ENCODE measurements around the gene MAP3K14.

Gene MAP3K14

GRCh38 chr17:45229681-45230409, 87.0 kb downstream of the MAP3K14 start:
- Histone ChIP-seq H3K4me2 (ENCODE audit: low read length) (peak overlapping the region; percentile 98), H3K4me3 (ENCODE audit: low read length) (peak overlapping the region; percentile 74), H2AFZ (ENCODE audit: low read depth, low read length) (no peak overlapping the region), H4K20me1 (ENCODE audit: insufficient read depth, low read length) (peaks cover 1% of the 10 kb centered on the region), H3K4me1 (ENCODE audit: low read length) (peaks cover 64% of the 10 kb centered on the region), H3K9me3 (ENCODE audit: insufficient read depth, low read length) (no peaks in the 10 kb centered on the region), H3K27me3 (ENCODE audit: low read depth, low read length) (no peaks in the 10 kb centered on the region), H3K9ac (ENCODE audit: low read length) (peak overlapping the region; percentile 96; the same call in 1 of the 2 replicates), H3K79me2 (ENCODE audit: low read length) (peaks cover 62% of the 10 kb centered on the region), H3K36me3 (replicated peaks; ENCODE audit: low read depth, low read length) (no peaks in the 10 kb centered on the region), H3K27ac (ENCODE audit: low read length) (peak overlapping the region; percentile 99)
- no peak for TF ChIP-seq EZH2phosphoT487 (IDR thresholded peaks at IDR 0.05; ENCODE audit: low read depth)
- TF ChIP-seq CTCF (IDR thresholded peaks at IDR 0.05; ENCODE audit: low read depth, low read length), result no peak

GRCh38 chr17:45228763-45229539, 87.9 kb downstream of the MAP3K14 start:
- Histone ChIP-seq H4K20me1 (ENCODE audit: insufficient read depth, low read length) (no peaks in the 10 kb centered on the region), H2AFZ (ENCODE audit: low read depth, low read length) (no peak overlapping the region), H3K9me3 (ENCODE audit: insufficient read depth, low read length) (no peaks in the 10 kb centered on the region), H3K9ac (ENCODE audit: low read length) (peak overlapping the region; percentile 96), H3K36me3 (replicated peaks; ENCODE audit: low read depth, low read length) (no peaks in the 10 kb centered on the region), H3K27me3 (ENCODE audit: low read depth, low read length) (no peaks in the 10 kb centered on the region), H3K4me3 (ENCODE audit: low read length) (peak overlapping the region; percentile 74), H3K4me1 (ENCODE audit: low read length) (peaks cover 71% of the 10 kb centered on the region), H3K4me2 (ENCODE audit: low read length) (peak overlapping the region; percentile 98), H3K27ac (ENCODE audit: low read length) (peak overlapping the region; percentile 99), H3K79me2 (ENCODE audit: low read length) (peaks cover 71% of the 10 kb centered on the region)
- TF ChIP-seq EZH2phosphoT487 (IDR thresholded peaks at IDR 0.05; ENCODE audit: low read depth), result no peak
- TF ChIP-seq CTCF (IDR thresholded peaks at IDR 0.05; ENCODE audit: low read depth, low read length), result no peak

GRCh38 chr17:45227926-45228762, 88.7 kb downstream of the MAP3K14 start:
- TF ChIP-seq CTCF (IDR thresholded peaks at IDR 0.05; ENCODE audit: low read depth, low read length), result no peak
- no peak for TF ChIP-seq EZH2phosphoT487 (IDR thresholded peaks at IDR 0.05; ENCODE audit: low read depth)
- H3K4me1 ChIP-seq (ENCODE audit: low read length), result peaks cover 79% of the 10 kb centered on the region
- no peaks in the 10 kb centered on the region for H3K9me3 ChIP-seq (ENCODE audit: insufficient read depth, low read length)
- peak overlapping the region; percentile 99 for H3K27ac ChIP-seq (ENCODE audit: low read length)
- H3K79me2 ChIP-seq (ENCODE audit: low read length), result peaks cover 79% of the 10 kb centered on the region
- H4K20me1 ChIP-seq (ENCODE audit: insufficient read depth, low read length), result no peaks in the 10 kb centered on the region
- H3K36me3 ChIP-seq (replicated peaks; ENCODE audit: low read depth, low read length), result no peaks in the 10 kb centered on the region
- no peaks in the 10 kb centered on the region for H3K27me3 ChIP-seq (ENCODE audit: low read depth, low read length)
- H3K4me2 ChIP-seq (ENCODE audit: low read length), result peak overlapping the region; percentile 98
- H2AFZ ChIP-seq (ENCODE audit: low read depth, low read length), result no peak overlapping the region
- H3K4me3 ChIP-seq (ENCODE audit: low read length), result peak overlapping the region; percentile 74
- H3K9ac ChIP-seq (ENCODE audit: low read length), result peak overlapping the region; percentile 96
